GM19372 (cell line): ENCODE data around the gene RTN4IP1.

ENCODE experiments used
- ATAC-seq: cut with Tn5 transposase; IDR thresholded peaks from one replicate; pipeline ENCODE4 v1.9.1; 2021; ENCODE audit warnings: mild to moderate bottlenecking, low read depth, moderate library complexity; ENCODE audit not compliant: unreplicated experiment

Gene RTN4IP1

DNA sequence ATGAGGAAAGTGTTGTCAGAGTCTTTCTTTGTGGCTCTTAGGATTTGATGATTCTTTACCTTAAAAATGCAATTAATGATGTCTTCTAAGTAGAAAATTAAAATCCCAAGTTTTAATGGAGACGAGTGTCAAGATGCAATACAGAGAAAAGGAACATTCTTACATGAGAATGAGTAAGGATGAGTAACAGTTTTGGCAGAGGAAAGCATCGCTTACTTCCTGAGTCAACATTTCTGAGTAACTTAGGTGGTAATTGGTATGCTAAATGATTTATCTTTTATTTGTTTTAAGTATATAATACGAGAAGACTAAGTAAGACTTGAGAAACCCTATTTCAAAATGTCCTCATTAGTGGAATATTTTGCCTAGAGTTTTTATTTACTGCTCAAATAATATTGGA is 101.3 kb downstream of the RTN4IP1 start:
- ATAC-seq, result no peak

DNA sequence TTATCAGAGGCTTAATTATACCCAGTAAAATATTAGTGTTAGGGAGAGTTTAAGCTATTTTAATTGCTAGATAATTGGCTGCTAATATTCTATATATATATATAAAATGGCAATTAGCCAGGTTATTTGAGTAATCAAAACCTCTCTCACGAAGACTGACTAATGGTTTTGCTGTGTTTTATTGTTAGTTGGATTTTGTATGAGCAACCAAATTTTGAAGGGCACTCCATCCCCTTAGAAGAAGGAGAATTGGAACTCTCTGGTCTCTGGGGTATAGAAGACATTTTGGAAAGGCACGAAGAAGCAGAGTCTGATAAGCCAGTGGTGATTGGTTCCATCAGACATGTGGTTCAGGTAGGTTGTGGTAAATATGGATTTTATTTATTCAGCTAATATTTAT is 102.2 kb downstream of the RTN4IP1 start:
- ATAC-seq, result no peak

DNA sequence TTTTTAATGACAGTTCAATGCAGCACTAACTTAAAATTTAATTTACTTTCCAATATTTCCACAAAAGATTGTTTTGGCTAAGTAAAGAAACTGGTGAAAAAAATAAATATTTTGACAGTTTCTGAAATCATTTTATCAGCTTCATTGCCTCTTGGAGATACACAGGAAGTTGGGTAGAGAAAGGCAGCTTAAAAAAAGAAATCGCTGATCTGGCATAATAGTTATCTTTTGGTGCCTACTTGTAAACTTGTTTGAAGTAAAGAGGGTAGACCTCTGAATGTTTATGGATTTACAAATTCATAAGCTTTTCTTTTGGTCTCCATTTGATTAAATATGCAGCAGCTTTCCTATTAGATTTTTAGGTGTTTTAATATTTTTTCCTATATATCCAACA is 103.4 kb downstream of the RTN4IP1 start:
- no peak for ATAC-seq

DNA sequence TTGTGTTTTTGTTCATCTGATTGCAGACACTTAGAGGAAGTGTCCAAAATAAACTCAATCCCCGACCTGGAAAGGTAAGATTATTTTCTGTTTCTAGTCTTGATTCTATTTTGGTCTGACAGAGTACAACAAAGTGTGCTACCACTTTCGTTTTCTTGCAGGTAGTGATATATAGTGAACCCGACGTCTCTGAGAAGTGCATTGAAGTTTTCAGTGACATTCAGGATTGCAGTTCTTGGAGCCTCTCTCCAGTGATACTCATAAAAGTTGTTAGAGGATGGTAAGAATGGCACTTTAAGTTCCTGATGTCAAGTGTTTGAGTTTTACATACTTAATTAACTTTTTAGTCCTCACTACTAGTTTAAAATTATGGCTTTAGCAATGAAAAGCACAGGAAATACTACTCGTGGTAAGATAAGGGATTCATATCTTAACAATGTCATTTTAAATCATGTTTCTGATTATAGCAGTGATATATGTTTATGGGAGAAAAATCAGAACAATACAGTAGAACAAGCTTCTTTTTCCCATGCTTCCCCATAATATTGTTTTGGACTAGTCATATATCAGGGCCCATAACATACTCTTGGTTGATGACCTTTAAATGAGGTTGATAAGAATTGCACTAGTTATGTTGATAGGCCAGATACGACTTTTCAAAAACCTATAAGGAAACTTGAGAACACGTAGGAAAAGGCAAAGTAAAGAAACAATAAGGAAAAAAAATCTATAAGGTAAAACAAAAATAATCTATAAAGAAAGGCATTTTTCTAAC is 104.0 kb downstream of the RTN4IP1 start:
- ATAC-seq, result peak; percentile 43

DNA sequence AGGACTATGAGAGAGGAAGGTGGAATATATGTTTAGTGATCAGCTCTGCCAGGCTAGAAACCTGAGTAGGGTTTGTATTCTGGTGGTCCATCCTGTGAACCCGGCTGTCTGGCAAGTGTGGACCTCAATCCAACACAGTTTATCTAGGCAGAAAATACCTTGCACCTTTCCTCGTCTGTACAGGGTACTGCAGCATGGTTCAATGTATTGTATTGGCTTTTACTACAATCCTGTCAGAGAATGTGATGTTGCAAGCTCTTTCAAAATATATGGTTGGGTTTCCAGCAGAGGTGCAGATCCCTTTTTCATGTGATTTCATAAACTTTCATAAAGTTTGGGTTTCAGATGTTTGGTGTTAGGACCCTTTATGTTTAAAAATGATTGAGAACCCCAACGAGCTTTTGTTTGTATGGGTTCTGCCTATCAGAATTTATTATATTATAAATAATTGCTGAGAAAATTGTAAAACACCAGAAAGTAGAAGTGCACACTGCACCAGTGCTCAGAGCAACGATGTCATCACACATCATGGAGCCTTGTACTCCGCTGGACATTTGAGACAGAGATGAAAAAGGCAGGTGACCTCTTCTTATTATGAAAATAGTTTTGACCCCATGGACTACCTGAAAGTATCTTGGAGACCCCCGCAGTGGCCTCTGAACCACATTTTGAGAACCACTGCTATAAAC is 106.6 kb downstream of the RTN4IP1 start:
- no peak for ATAC-seq
